GM18508 (cell line): ENCODE measurements around the gene EYA4.
"Not testable (repeated sequence)": the region's sequence is repeated elsewhere in the genome, so short reads cannot be mapped to it uniquely, and the experiment has no call there.

Experiments used
- ATAC-seq: cut with Tn5 transposase; IDR thresholded peaks from one replicate; pipeline ENCODE4 v1.9.1; 2021; ENCODE audit warnings: moderate number of reproducible peaks; ENCODE audit not compliant: insufficient read depth, unreplicated experiment

The EYA4 gene

GRCh38 chr6:133394630-133395029, 153.5 kb downstream of the EYA4 start:
- no peak for ATAC-seq

GRCh38 chr6:133396233-133396983, 155.3 kb downstream of the EYA4 start:
- ATAC-seq: no peak

GRCh38 chr6:133396984-133397348, 155.8 kb downstream of the EYA4 start:
- no peak for ATAC-seq

GRCh38 chr6:133397601-133398000, 156.4 kb downstream of the EYA4 start:
- ATAC-seq: not testable (repeated sequence)

GRCh38 chr6:133399426-133399825, 158.3 kb downstream of the EYA4 start:
- no peak for ATAC-seq

- ATAC-seq: no peak
These were observed 163.0 kb downstream of the EYA4 start for GRCh38 chr6:133404151-133404550.

- no peak for ATAC-seq
These were observed 163.6 kb downstream of the EYA4 start for GRCh38 chr6:133404728-133405127.

- ATAC-seq: no peak
These were observed 166.4 kb downstream of the EYA4 start for GRCh38 chr6:133407320-133408100.

- no peak for ATAC-seq
These were observed 167.0 kb downstream of the EYA4 start for GRCh38 chr6:133408132-133408531.

- no peak for ATAC-seq
These were observed 167.4 kb downstream of the EYA4 start for GRCh38 chr6:133408543-133408942.

- no peak for ATAC-seq
These were observed 169.7 kb downstream of the EYA4 start for GRCh38 chr6:133410638-133411435.

- ATAC-seq: no peak
These were observed 170.6 kb downstream of the EYA4 start for GRCh38 chr6:133411757-133412156.

- ATAC-seq: no peak
These were observed 174.1 kb downstream of the EYA4 start for GRCh38 chr6:133415262-133415661.

GRCh38 chr6:133418108-133418507, 177.0 kb downstream of the EYA4 start:
- ATAC-seq: no peak

- no peak for ATAC-seq
These were observed 182.1 kb downstream of the EYA4 start for GRCh38 chr6:133423242-133423641.

GRCh38 chr6:133424359-133424758, 183.2 kb downstream of the EYA4 start:
- no peak for ATAC-seq

GRCh38 chr6:133426038-133426437, 184.9 kb downstream of the EYA4 start:
- ATAC-seq: no peak

- no peak for ATAC-seq
These were observed 187.1 kb downstream of the EYA4 start for GRCh38 chr6:133428295-133428694.

GRCh38 chr6:133430530-133430929, 189.4 kb downstream of the EYA4 start:
- ATAC-seq: no peak

GRCh38 chr6:133431031-133431430, 189.9 kb downstream of the EYA4 start:
- no peak for ATAC-seq
